RPMI7951 (cell line): ENCODE measurements around the gene MRM3. TPM values are rescaled to one million over a fixed set of nuclear protein-coding genes. Genes with fewer than 3 reads are reported as not detected.
"Not testable (repeated sequence)": the region's sequence is repeated elsewhere in the genome, so short reads cannot be mapped to it uniquely, and the experiment has no call there.

Source experiments
- DNase-seq: peaks from one replicate; pipeline ENCODE4 v3.0.0-alpha.2; 2012; ENCODE audit warnings: low read depth
- total RNA-seq: library from RNA; depleted of rRNA; stranded (reverse); fragments of >200 nt; shearing (Covaris generic); gene quantifications from 2 replicates; pipeline ENCODE4 v1.2.3, GENCODE V29; 2014

The MRM3 gene
- total RNA-seq, 1 experiment from 2014 or later = 13.5 TPM

- no peak for DNase-seq
These were observed 28.7 kb upstream of the MRM3 start for GRCh38 chr17:753418-753817.

DNA sequence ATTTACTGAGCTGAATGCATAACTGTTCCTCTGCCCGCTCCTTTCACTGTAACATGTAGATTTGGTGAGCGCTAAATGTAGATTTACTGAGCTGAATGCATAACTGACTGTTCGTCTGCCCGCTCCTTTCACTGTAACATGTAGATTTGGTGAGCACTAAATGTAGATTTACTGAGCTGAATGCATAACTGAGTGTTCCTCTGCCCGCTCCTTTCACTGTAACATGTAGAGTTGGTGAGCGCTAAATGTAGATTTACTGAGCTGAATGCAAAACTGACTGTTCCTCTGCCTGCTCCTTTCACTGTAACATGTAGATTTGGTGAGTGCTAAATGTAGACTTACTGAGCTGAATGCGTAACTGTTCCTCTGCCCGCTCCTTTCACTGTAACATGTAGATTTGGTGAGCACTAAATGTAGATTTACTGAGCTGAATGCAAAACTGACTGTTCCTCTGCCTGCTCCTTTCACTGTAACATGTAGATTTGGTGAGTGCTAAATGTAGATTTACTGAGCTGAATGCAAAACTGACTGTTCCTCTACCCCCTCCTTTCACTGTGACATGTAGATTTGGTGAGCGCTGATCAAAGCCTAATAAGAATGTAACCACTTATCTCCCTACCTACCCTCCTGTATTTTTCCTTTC is 26.7 kb upstream of the MRM3 start:
- DNase-seq = not testable (repeated sequence)

- not testable (repeated sequence) for DNase-seq
These were observed 26.1 kb upstream of the MRM3 start for GRCh38 chr17:756010-756567.

DNA sequence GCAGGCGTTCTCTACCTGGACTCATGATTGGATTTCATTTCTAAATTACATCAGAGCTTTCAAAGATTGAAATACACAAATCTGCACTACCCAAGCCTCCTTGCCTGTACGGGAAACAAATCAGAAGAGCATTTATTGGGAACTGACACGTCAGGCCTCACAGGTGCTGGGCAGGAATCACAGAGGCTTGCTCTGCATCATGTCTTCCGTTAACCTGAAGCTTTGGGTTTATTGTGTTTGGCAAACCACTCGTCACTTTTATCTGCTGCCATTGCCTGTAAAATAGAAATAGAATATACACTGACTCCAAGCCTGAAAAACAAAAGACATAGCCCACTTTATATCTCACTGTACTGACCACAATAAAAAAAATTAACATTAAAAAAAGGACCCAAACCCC is 22.2 kb upstream of the MRM3 start:
- no peak for DNase-seq

DNA sequence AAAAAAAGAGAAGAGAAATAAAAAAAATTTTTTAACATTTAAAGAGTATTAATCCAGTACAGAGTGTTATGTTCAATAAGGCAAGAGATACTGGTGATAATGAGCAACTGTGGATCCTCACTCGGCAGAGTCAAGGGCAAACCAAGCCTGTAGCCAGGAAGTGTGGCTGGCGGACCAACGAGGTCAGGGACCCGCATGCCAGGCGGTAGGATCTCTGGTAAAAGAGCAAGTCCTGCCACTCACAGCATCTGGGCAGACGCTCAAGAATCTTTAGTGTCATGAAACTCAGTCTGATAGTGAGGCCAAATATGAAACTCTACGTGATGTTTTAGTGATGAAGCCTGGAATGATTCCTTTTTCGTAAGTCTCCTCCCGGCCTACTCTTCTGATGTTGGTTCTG is 21.8 kb upstream of the MRM3 start:
- DNase-seq = no peak

- no peak for DNase-seq
These were observed 15.1 kb upstream of the MRM3 start for GRCh38 chr17:767076-767475.

- no peak for DNase-seq
These were observed 9.1 kb upstream of the MRM3 start for GRCh38 chr17:773016-773415.

DNA sequence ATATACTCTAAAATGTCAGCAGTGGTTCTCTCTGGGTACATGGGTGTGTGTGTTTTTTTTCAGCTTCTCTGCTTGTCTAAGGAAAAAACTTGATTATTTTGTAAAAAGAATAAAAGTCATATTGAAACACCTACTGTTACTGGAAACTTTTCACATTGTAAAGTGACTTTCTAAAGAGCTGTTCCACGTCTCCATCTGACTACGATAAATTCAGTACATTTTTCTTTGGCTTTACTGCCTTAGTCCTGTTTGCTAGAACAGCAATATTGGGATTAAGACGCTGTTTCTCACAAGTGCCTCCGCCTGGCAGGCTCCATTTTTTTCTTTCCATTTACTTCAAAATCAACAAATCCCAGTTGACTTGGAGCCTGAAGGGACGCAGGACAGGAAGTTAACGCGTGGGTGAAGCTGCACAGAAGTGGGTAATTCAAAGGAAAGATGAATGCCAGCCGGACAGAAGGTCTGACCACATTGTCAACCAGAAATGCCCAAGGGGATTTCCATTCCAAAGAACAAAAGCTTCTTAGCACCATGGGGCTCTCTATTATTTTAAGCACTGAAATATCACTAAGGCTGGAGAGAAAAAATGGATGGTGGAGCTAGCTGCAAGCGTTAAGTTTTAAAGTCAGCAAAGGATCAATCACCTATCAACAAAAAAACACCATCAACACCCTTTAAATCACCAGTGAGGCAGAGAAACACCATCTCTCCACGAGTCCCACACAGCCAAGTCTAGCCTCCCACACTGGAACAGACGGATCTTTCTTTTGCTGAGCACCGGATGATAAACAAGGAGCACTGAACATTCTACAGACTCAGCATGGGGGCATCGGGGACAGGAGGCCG is 8.5 kb upstream of the MRM3 start:
- DNase-seq = peak; percentile 88

DNA sequence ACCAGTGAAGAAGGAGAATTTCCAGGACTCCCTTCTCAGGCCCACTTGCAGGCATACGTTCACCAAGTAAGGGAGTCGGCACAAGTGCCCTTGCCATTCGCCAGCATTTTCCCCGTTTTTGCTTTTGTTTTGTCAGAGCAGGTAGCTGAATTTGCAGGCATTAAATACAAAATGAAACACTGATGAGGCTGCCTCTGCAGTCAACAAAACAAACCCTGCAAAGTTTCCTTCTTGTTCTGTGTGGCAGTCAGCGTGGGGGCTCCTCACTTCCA is 7.9 kb upstream of the MRM3 start:
- DNase-seq = no peak

DNA sequence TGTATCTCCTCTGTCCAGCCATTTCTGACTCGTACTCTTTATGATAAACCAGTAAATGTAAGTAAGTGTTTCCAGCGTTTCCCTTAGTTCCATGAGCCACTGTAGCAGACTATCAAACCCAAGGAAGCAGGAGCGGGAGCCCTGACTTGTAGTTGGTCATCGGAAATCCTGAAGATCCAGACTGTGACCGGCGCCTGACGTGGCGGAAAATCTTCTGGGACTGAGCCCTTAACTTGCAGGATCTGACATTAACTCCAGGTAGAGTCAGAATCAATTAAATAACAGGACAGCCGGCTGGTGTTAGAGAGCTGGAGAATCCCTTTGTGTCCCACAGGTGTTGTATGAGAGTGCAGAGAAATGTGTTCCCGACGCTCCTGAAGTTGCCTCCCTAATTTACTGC is 4.1 kb upstream of the MRM3 start:
- DNase-seq = no peak

GRCh38 chr17:784143-784542 is 2.0 kb downstream of the MRM3 start:
- DNase-seq = no peak

- not testable (repeated sequence) for DNase-seq
These were observed 3.7 kb downstream of the MRM3 start for GRCh38 chr17:785901-786300.

GRCh38 chr17:787641-788221 is 5.6 kb downstream of the MRM3 start:
- no peak for DNase-seq

- DNase-seq = no peak
These were observed 6.4 kb downstream of the MRM3 start for GRCh38 chr17:788551-788950.

- DNase-seq = no peak
These were observed 7.1 kb downstream of the MRM3 start for GRCh38 chr17:789160-789840.

DNA sequence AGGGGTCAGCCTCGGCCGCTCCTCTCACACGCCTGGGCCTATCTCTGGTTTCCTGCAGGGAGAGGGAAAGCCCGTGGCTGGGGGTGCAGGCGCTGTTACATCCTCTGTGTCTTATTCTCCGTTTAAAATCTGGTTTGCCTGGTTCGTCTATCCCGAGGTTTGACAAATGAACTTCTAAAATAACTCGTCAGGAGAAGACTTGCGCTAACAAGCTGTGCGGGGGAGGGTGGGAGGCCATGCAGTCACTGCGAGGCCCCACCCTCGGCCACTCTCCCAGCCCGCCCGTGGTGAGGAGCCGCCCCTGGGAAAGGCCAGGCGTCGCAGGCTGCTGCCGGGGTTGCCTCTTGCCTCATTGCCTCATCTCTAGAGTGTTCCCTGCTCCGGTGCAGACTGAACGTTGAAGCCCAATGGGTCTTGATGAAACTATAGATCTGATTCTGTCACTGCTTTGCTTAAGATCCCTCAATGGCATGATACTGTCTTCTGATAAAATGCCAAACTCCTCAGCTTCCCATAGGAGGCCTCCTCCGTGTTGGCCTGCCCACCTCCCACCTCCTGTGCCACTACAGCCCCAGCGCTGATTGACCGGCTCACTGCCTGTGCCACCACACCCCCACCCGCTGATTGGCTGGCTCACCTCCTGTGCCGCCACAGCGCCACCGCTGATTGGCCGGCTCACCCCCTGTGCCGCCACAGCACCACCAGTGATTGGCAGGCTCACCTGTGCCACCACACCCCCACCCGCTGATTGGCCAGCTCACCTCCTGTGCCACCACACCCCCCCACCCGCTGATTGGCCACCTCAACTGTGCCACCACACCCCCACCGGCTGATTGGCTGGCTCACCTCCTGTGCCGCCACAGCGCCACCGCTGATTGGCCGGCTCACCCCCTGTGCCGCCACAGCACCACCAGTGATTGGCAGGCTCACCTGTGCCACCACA is 8.0 kb downstream of the MRM3 start:
- DNase-seq = not testable (repeated sequence)

DNA sequence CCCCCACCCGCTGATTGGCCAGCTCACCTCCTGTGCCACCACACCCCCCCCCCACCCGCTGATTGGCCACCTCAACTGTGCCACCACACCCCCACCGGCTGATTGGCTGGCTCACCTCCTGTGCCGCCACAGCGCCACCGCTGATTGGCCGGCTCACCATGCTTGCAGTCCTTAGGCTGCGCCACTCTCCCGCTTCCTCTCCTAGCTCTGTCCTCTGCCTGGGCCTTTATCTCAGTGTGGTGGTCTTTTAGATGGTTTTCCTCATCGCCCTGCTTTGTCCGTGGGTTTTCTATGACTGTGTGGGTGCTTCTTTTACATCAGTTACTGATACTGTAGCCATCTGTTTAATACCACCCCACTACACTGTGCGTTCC is 8.7 kb downstream of the MRM3 start:
- not testable (repeated sequence) for DNase-seq

- DNase-seq = no peak
These were observed 9.7 kb downstream of the MRM3 start for GRCh38 chr17:791829-792228.

DNA sequence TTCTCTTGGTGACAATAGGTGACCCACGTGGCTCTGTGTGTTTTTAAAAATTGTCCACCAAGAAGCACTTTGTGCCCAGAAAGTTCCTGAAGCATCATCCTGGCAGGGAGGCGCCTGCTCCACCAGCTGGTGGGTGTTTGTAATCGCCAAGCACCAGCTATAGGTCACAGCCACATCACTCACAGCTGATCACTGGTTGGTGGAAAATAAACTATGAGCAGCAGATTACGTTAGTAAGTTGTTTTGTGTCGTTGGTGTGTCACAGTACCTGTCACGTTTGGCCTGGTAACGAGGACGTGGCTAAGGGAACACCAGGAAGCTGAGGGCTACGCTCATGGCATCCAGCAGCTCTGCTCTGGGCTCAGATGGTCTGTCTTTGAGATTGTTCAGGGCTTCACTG is 10.1 kb downstream of the MRM3 start:
- no peak for DNase-seq

DNA sequence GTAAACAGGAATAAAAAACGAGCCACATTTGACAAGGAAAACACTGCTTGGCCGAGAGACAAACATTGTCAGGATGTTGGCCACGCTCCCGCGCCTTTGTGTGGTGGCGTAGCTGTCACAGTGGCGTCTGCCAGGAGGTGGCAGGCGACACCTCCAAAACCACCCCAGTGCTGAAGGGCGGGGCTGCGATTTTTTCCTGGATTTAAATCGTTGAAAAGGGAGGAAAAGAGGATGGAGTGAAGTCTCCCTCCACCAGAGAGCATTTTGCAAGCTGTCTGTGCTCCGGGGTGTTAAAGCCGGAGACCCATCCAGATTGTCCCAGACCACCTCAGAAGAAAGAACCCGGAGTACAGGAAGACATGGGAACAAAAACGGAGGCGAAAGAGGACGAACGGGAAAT is 12.7 kb downstream of the MRM3 start:
- peak; percentile 69 for DNase-seq

- DNase-seq = no peak
These were observed 13.1 kb downstream of the MRM3 start for GRCh38 chr17:795276-795675.
